MM.1S (cell line): ENCODE data around the gene SORCS2.

Source experiments
- DNase-seq: peaks from one replicate; pipeline ENCODE4 v3.0.0-alpha.2; 2015
- H2AFZ ChIP-seq: fragments of 300-600 bp; sonication (generic); 2 replicates; pipeline ENCODE4 v1.6.0; 2016; ENCODE audit warnings: antibody characterized with exemption, low read length
- H3F3A ChIP-seq: fragments of 300-600 bp; sonication (generic); 2 replicates; pipeline ENCODE4 v1.6.1; 2016; ENCODE audit warnings: mild to moderate bottlenecking, antibody characterized with exemption, low read length, moderate library complexity, mixed read lengths; ENCODE audit not compliant: insufficient read depth
- H3K27ac ChIP-seq: fragments of 300-600 bp; sonication (generic); 2 replicates; pipeline ENCODE4 v1.5.1; 2016; ENCODE audit warnings: mild to moderate bottlenecking, low read length
- H3K27me3 ChIP-seq: fragments of 300-600 bp; sonication (generic); replicated peaks from 2 replicates; pipeline ENCODE4 v1.6.0; 2016; ENCODE audit warnings: low read length; ENCODE audit not compliant: insufficient read depth
- H3K36me3 ChIP-seq: fragments of 300-600 bp; sonication (generic); replicated peaks from 2 replicates; pipeline ENCODE4 v1.6.1; 2016; ENCODE audit warnings: mild to moderate bottlenecking, low read length, mixed read lengths; ENCODE audit not compliant: insufficient read depth
- H3K4me1 ChIP-seq: fragments of 300-600 bp; sonication (generic); 2 replicates; pipeline ENCODE4 v1.6.1; 2016; ENCODE audit warnings: low read length, mixed read lengths
- H3K4me2 ChIP-seq: fragments of 300-600 bp; sonication (generic); 2 replicates; pipeline ENCODE4 v1.6.0; 2016; ENCODE audit warnings: low read depth, low read length
- H3K4me3 ChIP-seq: fragments of 300-600 bp; sonication (generic); 2 replicates; pipeline ENCODE4 v1.5.1; 2016; ENCODE audit warnings: low read length, mixed read lengths
- H3K79me2 ChIP-seq: fragments of 300-600 bp; sonication (generic); 2 replicates; pipeline ENCODE4 v1.6.1; 2016; ENCODE audit warnings: mixed run types, low read length, mixed read lengths
- H3K9ac ChIP-seq: fragments of 300-600 bp; sonication (generic); 2 replicates; pipeline ENCODE4 v1.6.1; 2016; ENCODE audit warnings: low read length, mixed read lengths
- H3K9me2 ChIP-seq: fragments of 300-600 bp; sonication (generic); replicated peaks from 2 replicates; pipeline ENCODE4 v1.6.1; 2016; ENCODE audit warnings: mild to moderate bottlenecking, low read length, mixed read lengths; ENCODE audit not compliant: insufficient read depth
- H3K9me3 ChIP-seq: fragments of 300-600 bp; sonication (generic); replicated peaks from 2 replicates; pipeline ENCODE4 v1.6.1; 2016; ENCODE audit warnings: mild to moderate bottlenecking, low read length, mixed read lengths; ENCODE audit not compliant: insufficient read depth
- H4K20me1 ChIP-seq: fragments of 300-600 bp; sonication (generic); 2 replicates; pipeline ENCODE4 v1.6.1; 2016; ENCODE audit warnings: mild to moderate bottlenecking, low read length, moderate library complexity, mixed read lengths; ENCODE audit not compliant: insufficient read depth
- EZH2 ChIP-seq: fragments of 300-600 bp; sonication (generic); optimal IDR thresholded peaks from 2 replicates; pipeline ENCODE3; 2017; ENCODE audit warnings: low read depth, mild to moderate bottlenecking, antibody characterized with exemption, low read length, mixed read lengths
- EZH2phosphoT487 ChIP-seq: fragments of 300-600 bp; sonication (generic); IDR thresholded peaks from 2 replicates; pipeline ENCODE4 v1.6.1; 2018; ENCODE audit warnings: antibody characterized with exemption, low read length
- TF ChIP-seq, protein P1 (sequence below): fragments of 300-600 bp; sonication (generic); IDR thresholded peaks from 2 replicates; pipeline ENCODE4 v1.5.1; 2016; ENCODE audit warnings: antibody characterized with exemption, low read length, mixed read lengths

SORCS2 gene

GRCh38 chr4:7784131-7784870, 592.0 kb downstream of the SORCS2 start:
- Histone ChIP-seq H3F3A (no peaks in the 10 kb centered on the region), H3K9me3 (no peaks in the 10 kb centered on the region), H3K4me2 (no peak overlapping the region), H3K79me2 (no peaks in the 10 kb centered on the region), H3K27ac (no peak overlapping the region), H4K20me1 (no peaks in the 10 kb centered on the region), H2AFZ (no peak overlapping the region), H3K27me3 (peaks cover 84% of the 10 kb centered on the region), H3K4me3 (no peak overlapping the region), H3K4me1 (no peaks in the 10 kb centered on the region), H3K9ac (no peak overlapping the region), H3K9me2 (no peaks in the 10 kb centered on the region), H3K36me3 (no peaks in the 10 kb centered on the region)
- TF ChIP-seq, protein P1, sequence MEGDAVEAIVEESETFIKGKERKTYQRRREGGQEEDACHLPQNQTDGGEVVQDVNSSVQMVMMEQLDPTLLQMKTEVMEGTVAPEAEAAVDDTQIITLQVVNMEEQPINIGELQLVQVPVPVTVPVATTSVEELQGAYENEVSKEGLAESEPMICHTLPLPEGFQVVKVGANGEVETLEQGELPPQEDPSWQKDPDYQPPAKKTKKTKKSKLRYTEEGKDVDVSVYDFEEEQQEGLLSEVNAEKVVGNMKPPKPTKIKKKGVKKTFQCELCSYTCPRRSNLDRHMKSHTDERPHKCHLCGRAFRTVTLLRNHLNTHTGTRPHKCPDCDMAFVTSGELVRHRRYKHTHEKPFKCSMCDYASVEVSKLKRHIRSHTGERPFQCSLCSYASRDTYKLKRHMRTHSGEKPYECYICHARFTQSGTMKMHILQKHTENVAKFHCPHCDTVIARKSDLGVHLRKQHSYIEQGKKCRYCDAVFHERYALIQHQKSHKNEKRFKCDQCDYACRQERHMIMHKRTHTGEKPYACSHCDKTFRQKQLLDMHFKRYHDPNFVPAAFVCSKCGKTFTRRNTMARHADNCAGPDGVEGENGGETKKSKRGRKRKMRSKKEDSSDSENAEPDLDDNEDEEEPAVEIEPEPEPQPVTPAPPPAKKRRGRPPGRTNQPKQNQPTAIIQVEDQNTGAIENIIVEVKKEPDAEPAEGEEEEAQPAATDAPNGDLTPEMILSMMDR: no peak
- no peak for TF ChIP-seq EZH2phosphoT487
- DNase-seq: no peak

DNA sequence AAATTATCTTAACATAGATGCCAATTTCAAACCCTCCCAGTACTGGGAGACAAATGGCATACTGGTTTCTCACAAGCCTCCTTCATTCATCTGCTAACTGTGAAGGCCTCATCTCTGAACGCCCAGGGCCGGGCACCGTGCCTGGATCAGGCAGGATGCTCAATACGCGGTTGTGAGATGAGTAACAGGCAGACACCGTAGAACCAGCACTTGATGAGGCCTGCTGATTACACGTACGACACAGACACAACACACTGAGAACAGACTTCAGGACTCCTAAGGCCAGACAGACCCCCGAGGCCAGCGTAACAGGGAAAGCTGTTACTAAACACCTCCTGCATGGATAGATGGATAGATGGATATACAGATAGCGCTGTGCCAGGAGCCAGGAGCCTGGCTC, 592.7 kb downstream of the SORCS2 start:
- TF ChIP-seq EZH2phosphoT487: no peak
- TF ChIP-seq, protein P1: no peak
- H3K9me2 ChIP-seq: no peaks in the 10 kb centered on the region
- DNase-seq: no peak
- no peak overlapping the region for H3K27ac ChIP-seq
- H3K27me3 ChIP-seq: peaks cover 88% of the 10 kb centered on the region
- H3K4me3 ChIP-seq: no peak overlapping the region
- H3K9me3 ChIP-seq: no peaks in the 10 kb centered on the region
- no peak overlapping the region for H2AFZ ChIP-seq
- no peaks in the 10 kb centered on the region for H4K20me1 ChIP-seq
- H3K4me2 ChIP-seq: no peak overlapping the region
- no peaks in the 10 kb centered on the region for H3F3A ChIP-seq
- H3K4me1 ChIP-seq: no peaks in the 10 kb centered on the region
- H3K79me2 ChIP-seq: no peaks in the 10 kb centered on the region
- H3K9ac ChIP-seq: no peak overlapping the region
- H3K36me3 ChIP-seq: no peaks in the 10 kb centered on the region

GRCh38 chr4:7786040-7786439, 593.7 kb downstream of the SORCS2 start:
- no peak for TF ChIP-seq EZH2phosphoT487
- TF ChIP-seq, protein P1: no peak
- TF ChIP-seq EZH2: no peak
- Histone ChIP-seq H3K27ac (no peak overlapping the region), H3K79me2 (no peaks in the 10 kb centered on the region), H2AFZ (no peak overlapping the region), H3K4me1 (no peaks in the 10 kb centered on the region), H3F3A (no peaks in the 10 kb centered on the region), H3K4me2 (no peak overlapping the region), H3K36me3 (no peaks in the 10 kb centered on the region), H3K27me3 (peaks cover 88% of the 10 kb centered on the region), H3K9ac (no peak overlapping the region), H3K9me3 (no peaks in the 10 kb centered on the region), H3K4me3 (no peak overlapping the region), H4K20me1 (no peaks in the 10 kb centered on the region), H3K9me2 (no peaks in the 10 kb centered on the region)
- no peak for DNase-seq
